SK-N-SH (cell line): ENCODE results near the gene TMEM225B. TPM values are rescaled to one million over a fixed set of nuclear protein-coding genes. Genes with fewer than 3 reads are reported as not detected.

Experiments used
- CTCF ChIA-PET: fragments of 300-600, 350-600 bp; formaldehyde crosslinking; extraction: SDS; loops from one replicate; lab custom pipeline; 2021; lab: Yijun Ruan, JAX
- POLR2A ChIA-PET: fragments of 350-600 bp; sonication (Branson Sonifier 250); formaldehyde crosslinking; extraction: SDS; loops from one replicate; lab custom pipeline; 2020; ENCODE audit warnings: antibody characterized with exemption, inconsistent platforms; lab: Yijun Ruan, JAX
- DNase-seq: peaks from one replicate; pipeline ENCODE4 v3.0.0; 2012
- H2AFZ ChIP-seq: fragments of 200-600 bp; sonication (generic); 2 replicates; pipeline ENCODE4 v1.8.1; 2016; ENCODE audit warnings: antibody characterized with exemption, mild to moderate bottlenecking, low read depth
- H3F3A ChIP-seq: fragments of 200-600 bp; sonication (generic); replicated peaks from 2 replicates; pipeline ENCODE3; 2016; ENCODE audit warnings: antibody characterized with exemption, mild to moderate bottlenecking; ENCODE audit not compliant: insufficient read depth
- H3K27ac ChIP-seq, 2 experiments: fragments of 200-500 bp in 1 of 2; fragments of 200-600 bp in 1 of 2; sonication (Bioruptor generic) in 1 of 2; sonication (generic), shearing (Covaris generic) in 1 of 2; 2 replicates each; pipeline versions ENCODE4 v1.5.1 to v1.6.1; 2014 to 2016; ENCODE audit warnings: low read depth in 2 of 2, inconsistent platforms in 1 of 2, low read length in 1 of 2, mild to moderate bottlenecking in 1 of 2, mixed read lengths in 1 of 2
- H3K27me3 ChIP-seq: fragments of 200-600 bp; sonication (generic), shearing (Covaris generic); 2 replicates; pipeline ENCODE4 v1.6.1; 2016; ENCODE audit warnings: mixed run types; ENCODE audit not compliant: insufficient read depth
- H3K36me3 ChIP-seq, 2 experiments: fragments of 200-500 bp in 1 of 2; fragments of 200-600 bp in 1 of 2; sonication (Bioruptor generic) in 1 of 2; sonication (generic) in 1 of 2; replicated peaks in 1 of 2; 2 replicates each; pipeline versions ENCODE3 to v1.5.1; 2014 to 2016; ENCODE audit warnings: low read length in 1 of 2, mild to moderate bottlenecking in 1 of 2; ENCODE audit not compliant: insufficient read depth in 2 of 2, control insufficient read depth in 1 of 2
- H3K4me1 ChIP-seq, 2 experiments: fragments of 200-500 bp in 1 of 2; fragments of 200-600 bp in 1 of 2; sonication (Bioruptor generic) in 1 of 2; sonication (generic), shearing (Covaris generic) in 1 of 2; 2 replicates each; pipeline versions ENCODE4 v1.5.1 to v1.6.1; 2014 to 2016; ENCODE audit warnings: low read depth in 1 of 2, low read length in 1 of 2, mixed run types in 1 of 2; ENCODE audit not compliant: insufficient read depth in 2 of 2, control insufficient read depth in 1 of 2
- H3K4me2 ChIP-seq: fragments of 200-600 bp; sonication (generic), shearing (Covaris generic); 2 replicates; pipeline ENCODE4 v1.6.1; 2017; ENCODE audit warnings: mixed run types
- H3K4me3 ChIP-seq, 2 experiments: fragments of 200-500 bp in 1 of 2; fragments of 200-600 bp in 1 of 2; sonication (Bioruptor generic) in 1 of 2; sonication (generic), shearing (Covaris generic) in 1 of 2; 2 replicates each; pipeline versions ENCODE4 v1.5.1 to v1.8.1; 2014 to 2016; ENCODE audit warnings: low read depth in 2 of 2, inconsistent platforms in 1 of 2, low read length in 1 of 2, mild to moderate bottlenecking in 1 of 2, mixed read lengths in 1 of 2, moderate library complexity in 1 of 2
- H3K79me2 ChIP-seq: fragments of 200-600 bp; sonication (generic); 2 replicates; pipeline ENCODE4 v1.8.1; 2017; ENCODE audit warnings: mild to moderate bottlenecking; ENCODE audit not compliant: insufficient read depth
- H3K9ac ChIP-seq: fragments of 200-600 bp; sonication (generic); 2 replicates; pipeline ENCODE4 v1.6.1; 2017; ENCODE audit warnings: mixed run types
- H3K9me2 ChIP-seq: fragments of 200-600 bp; sonication (generic); 2 replicates; pipeline ENCODE4 v1.6.1; 2017; ENCODE audit warnings: mixed run types
- H3K9me3 ChIP-seq: fragments of 200-600 bp; sonication (generic); 2 replicates; pipeline ENCODE4 v1.6.1; 2017; ENCODE audit warnings: mixed run types, mild to moderate bottlenecking, moderate library complexity
- H4K20me1 ChIP-seq: fragments of 200-600 bp; sonication (generic); 2 replicates; pipeline ENCODE4 v1.6.1; 2017; ENCODE audit warnings: mild to moderate bottlenecking, mixed run types; ENCODE audit not compliant: insufficient read depth
- CHD2 ChIP-seq: fragments of 150-350 bp; IDR thresholded peaks from 2 replicates; pipeline ENCODE4 v1.6.1; 2018; ENCODE audit warnings: low read length; ENCODE audit not compliant: partially characterized antibody
- CTCF ChIP-seq: fragments of 200-600 bp; sonication (generic); IDR thresholded peaks from 2 replicates; pipeline ENCODE4 v1.6.1; 2017; ENCODE audit warnings: antibody characterized with exemption, mild to moderate bottlenecking, moderate library complexity
- ELF1 ChIP-seq: IDR thresholded peaks from 2 replicates; pipeline ENCODE4 v1.4.0; 2012
- FOXJ3 ChIP-seq: sonication (generic); formaldehyde crosslinking; IDR thresholded peaks from 2 replicates; pipeline ENCODE4 v1.5.1; 2020; ENCODE audit warnings: mild to moderate bottlenecking, missing genetic modification reagents
- FOXM1 ChIP-seq: IDR thresholded peaks from 2 replicates; pipeline ENCODE4 v1.4.0; 2012; ENCODE audit warnings: low read depth, mild to moderate bottlenecking
- GATA2 ChIP-seq: sonication (generic); formaldehyde crosslinking; IDR thresholded peaks from 2 replicates; pipeline ENCODE4 v1.5.0; 2020; ENCODE audit warnings: mild to moderate bottlenecking, missing genetic modification reagents
- JUND ChIP-seq: IDR thresholded peaks from 2 replicates; pipeline ENCODE4 v1.4.0; 2012
- MAX ChIP-seq: IDR thresholded peaks from 2 replicates; pipeline ENCODE4 v1.4.0; 2012; ENCODE audit warnings: low read depth
- MEF2A ChIP-seq: IDR thresholded peaks from 2 replicates; pipeline ENCODE4 v1.4.0; 2012; ENCODE audit warnings: low read depth, borderline replicate concordance
- NFIC ChIP-seq: IDR thresholded peaks from 2 replicates; pipeline ENCODE4 v1.4.0; 2012; ENCODE audit warnings: borderline replicate concordance
- PBX3 ChIP-seq: IDR thresholded peaks from 2 replicates; pipeline ENCODE4; 2012
- POLR2AphosphoS5 ChIP-seq: IDR thresholded peaks from 2 replicates; pipeline ENCODE4 v1.6.1; 2012; ENCODE audit warnings: low read depth, low read length
- RAD21 ChIP-seq: IDR thresholded peaks from 2 replicates; pipeline ENCODE4 v1.6.1; 2012; ENCODE audit warnings: mild to moderate bottlenecking, low read length
- REST ChIP-seq: IDR thresholded peaks from 2 replicates; pipeline ENCODE4 v1.6.1; 2012; ENCODE audit warnings: mild to moderate bottlenecking, low read depth, low read length, moderate library complexity
- TAF1 ChIP-seq: IDR thresholded peaks from 2 replicates; pipeline ENCODE4 v1.6.1; 2012; ENCODE audit warnings: low read depth, mild to moderate bottlenecking, low read length, moderate library complexity, borderline replicate concordance
- TEAD4 ChIP-seq: IDR thresholded peaks from 2 replicates; pipeline ENCODE4 v1.4.0; 2012; ENCODE audit warnings: mild to moderate bottlenecking, borderline replicate concordance; ENCODE audit not compliant: insufficient read depth
- USF1 ChIP-seq: IDR thresholded peaks from 2 replicates; pipeline ENCODE4 v1.4.0; 2012; ENCODE audit warnings: low read depth, borderline replicate concordance
- USF2 ChIP-seq: fragments of 150-350 bp; IDR thresholded peaks from 2 replicates; pipeline ENCODE4 v1.6.1; 2017; ENCODE audit warnings: antibody characterized with exemption, low read length, low read depth, borderline replicate concordance
- YY1 ChIP-seq: IDR thresholded peaks from 2 replicates; pipeline ENCODE4 v1.4.0; 2012; ENCODE audit warnings: low read depth, mild to moderate bottlenecking
- ZBTB33 ChIP-seq: IDR thresholded peaks from 2 replicates; pipeline ENCODE4 v1.4.0; 2012; ENCODE audit warnings: low read depth, borderline replicate concordance
- WGBS: methylation state at CpG from one replicate; pipeline ENCODE4 v1.1.6; 2017; ENCODE audit warnings: low lambda C conversion rate; 5-methylcytosine and 5-hydroxymethylcytosine counted together
- polyA plus RNA-seq, 3 experiments: library from polyadenylated mRNA; depleted of rRNA; stranded (reverse); fragments of >200 nt; gene quantifications; 2 replicates each; pipeline ENCODE4 v1.2.3, GENCODE V29; 2012

Gene TMEM225B
- polyA plus RNA-seq, 1 of the 3 experiments (the other 2 are of a cell fraction) = 1.5 TPM

GRCh38 chr7:99651290-99651689, 53.2 kb downstream of the TMEM225B start:
- Histone ChIP-seq H4K20me1 (no peaks in the 10 kb centered on the region), H3K4me3 (no peak overlapping the region), H3K9me3 (no peaks in the 10 kb centered on the region), H3K27me3 (no peaks in the 10 kb centered on the region), H3K9me2 (no peaks in the 10 kb centered on the region), H3F3A (no peaks in the 10 kb centered on the region), H3K36me3 (no peaks in the 10 kb centered on the region), H3K4me1 (no peaks in the 10 kb centered on the region), H2AFZ (no peak overlapping the region), H3K4me2 (no peak overlapping the region), H3K9ac (no peak overlapping the region), H3K79me2 (no peaks in the 10 kb centered on the region), H3K27ac (no peak overlapping the region)
- ChIA-PET POLR2A (no interaction called here), CTCF (no interaction called here)
- 100% methylated on average over 2 of the region's 2 CpGs for WGBS
- TF ChIP-seq NFIC = no peak
- TF ChIP-seq REST = no peak
- TF ChIP-seq FOXJ3 (CRISPR knock-in tag) = no peak
- TF ChIP-seq ELF1 = no peak
- no peak for TF ChIP-seq CTCF
- no peak for TF ChIP-seq CHD2
- no peak for TF ChIP-seq POLR2AphosphoS5
- no peak for TF ChIP-seq RAD21
- TF ChIP-seq TAF1 = no peak
- TF ChIP-seq GATA2 (CRISPR knock-in tag) = no peak
- TF ChIP-seq PBX3 = no peak
- TF ChIP-seq USF1 = no peak
- no peak for TF ChIP-seq ZBTB33
- no peak for TF ChIP-seq USF2
- TF ChIP-seq YY1 = no peak
- TF ChIP-seq MEF2A = no peak
- TF ChIP-seq TEAD4 = no peak
- no peak for TF ChIP-seq FOXM1
- no peak for TF ChIP-seq JUND
- no peak for TF ChIP-seq MAX
- no peak for DNase-seq
